GM20431 (cell line): ENCODE data around the gene ERVFRD-1.
"Not testable (repeated sequence)": the region's sequence is repeated elsewhere in the genome, so short reads cannot be mapped to it uniquely, and the experiment has no call there.

Experiments used
- in situ Hi-C: fragments of 300-500 bp; cut with MseI, MboI; formaldehyde crosslinking; loops from one replicate; pipeline ENCODE4 v1.15.0; 2020; ENCODE audit warnings: low sequenced_read_pairs; ENCODE audit not compliant: unreplicated experiment

Gene ERVFRD-1

DNA sequence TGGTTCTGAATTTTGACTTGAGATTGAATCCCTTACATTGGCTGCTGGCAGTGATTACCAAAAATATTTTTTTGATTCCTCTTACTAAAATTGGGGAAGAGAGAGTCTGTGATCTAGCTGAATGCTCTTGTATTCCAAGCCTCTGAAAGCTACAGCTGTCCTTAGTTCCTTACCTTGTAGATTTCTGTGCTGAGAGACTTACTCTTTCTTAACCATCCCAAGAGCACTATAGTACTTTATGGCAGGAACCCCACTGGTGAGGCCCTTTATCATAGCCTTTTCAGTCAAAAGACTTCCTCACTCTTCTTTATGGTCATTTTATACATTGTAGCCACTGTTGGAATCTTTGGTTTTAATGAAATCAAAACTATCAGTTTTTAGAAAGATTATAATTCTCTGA is 19.1 kb upstream of the ERVFRD-1 start:
- in situ Hi-C loops = no loop called here

DNA sequence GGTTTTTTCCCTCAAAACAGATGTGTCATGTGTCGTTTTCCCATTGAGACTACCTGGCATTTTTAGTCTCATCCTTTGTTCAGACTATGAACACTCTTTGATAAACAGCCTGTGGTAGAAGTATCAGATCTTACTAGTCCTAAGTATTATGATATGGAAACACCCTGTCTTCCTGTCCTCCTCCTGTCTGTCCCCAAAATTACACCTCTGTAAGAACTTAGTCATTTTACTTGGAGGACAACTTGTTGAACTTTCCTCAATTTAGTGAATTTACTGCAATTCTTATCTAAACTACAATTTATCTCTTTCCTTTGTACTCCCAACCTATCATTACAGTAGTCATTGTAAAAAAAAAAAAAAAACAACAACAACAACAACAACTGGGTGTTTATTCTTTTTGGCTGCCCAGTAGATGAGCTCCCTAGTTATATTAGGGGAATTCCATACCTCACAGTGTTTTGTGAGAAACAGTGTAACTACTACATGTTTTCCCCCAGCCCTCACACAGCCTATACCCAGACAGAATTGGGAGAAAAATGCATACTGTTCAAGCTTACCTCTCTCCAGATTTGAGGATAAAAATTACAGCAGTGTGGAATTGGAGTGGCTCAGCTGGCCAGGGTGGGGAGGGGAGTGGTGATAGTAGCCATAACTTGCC is 18.5 kb upstream of the ERVFRD-1 start:
- in situ Hi-C loops = no loop called here

DNA sequence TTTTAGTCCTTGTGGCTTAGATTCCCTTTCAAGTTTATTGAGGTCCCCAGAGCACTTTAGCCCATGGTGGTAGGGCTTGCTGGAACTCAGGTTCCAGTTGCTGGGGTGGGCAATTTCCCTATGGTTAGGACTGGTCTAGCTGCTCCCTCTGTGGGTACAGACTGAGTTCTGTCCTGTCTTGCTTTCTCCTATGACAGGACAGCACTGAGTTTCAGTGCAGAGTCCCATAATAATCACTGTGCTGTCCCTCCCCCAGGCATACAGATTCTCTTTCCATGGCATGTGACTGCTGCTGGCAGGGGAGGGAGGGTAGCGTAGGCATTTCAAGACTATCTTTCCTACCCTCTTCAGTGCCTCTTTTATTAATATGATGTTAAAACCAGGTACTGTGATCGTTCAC is 17.1 kb upstream of the ERVFRD-1 start:
- in situ Hi-C loops = no loop called here

DNA sequence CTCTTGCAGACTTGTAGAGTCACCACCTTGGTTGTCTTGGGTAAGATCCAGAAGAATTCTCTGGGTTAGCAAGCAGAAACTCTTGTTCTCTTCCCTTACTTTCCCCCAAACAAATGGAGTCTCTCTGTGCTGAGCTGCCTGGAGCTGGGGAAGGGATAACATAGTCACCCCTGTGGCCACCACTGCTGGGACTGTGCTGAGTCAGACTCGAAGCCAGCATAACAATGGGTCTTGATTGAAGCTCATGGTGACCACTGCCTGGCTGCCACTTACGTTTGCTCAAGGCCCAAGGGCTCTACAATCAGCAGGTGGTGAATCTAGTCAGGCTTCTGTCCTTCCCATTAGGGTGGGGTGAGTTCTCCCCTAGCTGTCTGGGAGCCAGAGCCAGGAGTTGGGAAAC is 15.4 kb upstream of the ERVFRD-1 start:
- in situ Hi-C loops = no loop called here

DNA sequence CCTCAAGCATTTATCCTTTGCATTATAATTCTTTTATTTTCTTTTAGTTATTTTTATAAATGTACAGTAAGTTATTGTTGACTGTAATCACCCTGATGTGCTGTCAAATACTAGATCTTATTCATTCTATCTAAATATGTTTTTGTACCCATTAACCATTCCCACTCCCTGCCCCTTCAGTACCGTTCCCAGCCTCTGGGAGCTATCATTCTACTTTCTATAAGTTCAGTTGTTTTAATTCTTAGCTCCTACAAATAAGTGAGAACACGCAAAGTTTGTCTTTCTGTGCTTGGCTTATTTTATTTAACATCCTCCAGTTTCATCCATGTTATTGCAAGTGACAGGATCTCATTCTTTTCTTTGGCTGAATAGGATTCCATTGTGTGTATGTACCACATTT is 12.5 kb upstream of the ERVFRD-1 start:
- in situ Hi-C loops = no loop called here

DNA sequence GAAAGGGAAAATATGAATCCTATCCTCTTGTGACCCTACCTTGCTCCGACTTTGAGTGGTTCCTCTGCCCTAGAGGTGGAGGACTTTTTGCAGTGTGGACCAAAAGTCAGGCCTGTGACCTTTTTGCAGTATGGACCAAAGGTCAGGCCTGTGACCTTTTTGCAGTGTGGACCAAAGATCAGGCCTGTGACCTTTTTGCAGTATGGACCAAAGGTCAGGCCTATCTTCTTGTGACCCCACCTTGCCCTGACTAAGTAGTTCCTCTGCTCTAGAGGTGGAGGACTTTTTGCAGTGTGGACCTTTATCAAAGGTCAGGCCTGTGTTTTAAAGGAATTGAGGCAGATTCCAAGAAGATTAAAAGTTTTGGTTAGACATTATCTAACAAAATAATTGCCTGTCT is 10.9 kb upstream of the ERVFRD-1 start:
- in situ Hi-C loops = no loop called here

DNA sequence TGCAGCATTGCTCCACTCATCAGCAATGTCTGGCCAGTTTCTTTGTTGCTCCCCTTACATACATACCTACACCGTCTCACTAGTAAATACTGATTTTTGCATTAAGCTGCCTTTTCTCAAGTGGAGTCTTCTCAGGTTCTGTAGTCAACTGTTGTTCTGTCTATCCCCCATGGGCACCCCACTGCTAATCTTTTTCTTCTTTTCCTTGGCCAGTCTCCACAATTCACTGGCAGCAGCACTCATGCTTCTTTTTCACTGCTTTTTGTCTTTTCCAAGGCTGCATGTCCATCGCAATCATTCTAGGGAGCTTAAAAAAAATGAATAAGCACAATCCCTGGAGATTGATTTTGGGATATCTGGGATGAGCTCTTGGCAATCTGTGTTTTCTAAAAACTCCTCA is 10.3 kb upstream of the ERVFRD-1 start:
- in situ Hi-C loops = no loop called here

DNA sequence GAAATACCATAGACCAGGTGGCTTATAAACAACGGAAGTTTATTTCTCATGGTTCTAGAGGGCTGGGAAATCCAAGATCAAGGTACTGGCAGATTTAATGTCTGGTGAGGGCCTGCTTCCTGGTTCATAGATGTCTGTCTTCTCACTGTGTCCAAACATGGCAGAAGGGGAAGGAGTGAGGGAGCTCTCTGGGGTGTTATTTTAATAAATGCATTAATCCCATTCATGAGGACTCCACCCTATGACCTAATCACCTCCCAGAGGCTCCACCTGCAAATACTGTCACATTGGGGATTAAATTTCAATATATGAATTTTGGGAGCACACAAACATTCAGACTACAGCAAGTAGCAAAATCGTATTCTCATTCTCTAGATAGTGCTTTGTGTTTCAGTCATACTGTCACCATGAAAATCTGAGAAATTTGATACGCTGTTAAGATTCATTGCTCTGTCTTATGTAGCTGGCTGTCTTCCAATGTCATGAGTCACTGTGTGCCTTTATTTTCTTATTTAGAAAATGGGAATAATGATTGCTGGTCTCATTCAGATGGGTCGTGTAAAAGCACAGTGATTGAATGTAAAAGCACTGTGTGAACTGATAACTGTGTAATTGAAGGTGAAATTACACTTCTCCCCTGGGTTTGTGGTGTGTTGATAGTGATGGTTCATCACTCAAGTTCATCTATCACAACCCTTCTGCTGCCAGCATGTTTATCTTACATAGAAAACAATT is 8.9 kb upstream of the ERVFRD-1 start:
- in situ Hi-C loops = no loop called here

DNA sequence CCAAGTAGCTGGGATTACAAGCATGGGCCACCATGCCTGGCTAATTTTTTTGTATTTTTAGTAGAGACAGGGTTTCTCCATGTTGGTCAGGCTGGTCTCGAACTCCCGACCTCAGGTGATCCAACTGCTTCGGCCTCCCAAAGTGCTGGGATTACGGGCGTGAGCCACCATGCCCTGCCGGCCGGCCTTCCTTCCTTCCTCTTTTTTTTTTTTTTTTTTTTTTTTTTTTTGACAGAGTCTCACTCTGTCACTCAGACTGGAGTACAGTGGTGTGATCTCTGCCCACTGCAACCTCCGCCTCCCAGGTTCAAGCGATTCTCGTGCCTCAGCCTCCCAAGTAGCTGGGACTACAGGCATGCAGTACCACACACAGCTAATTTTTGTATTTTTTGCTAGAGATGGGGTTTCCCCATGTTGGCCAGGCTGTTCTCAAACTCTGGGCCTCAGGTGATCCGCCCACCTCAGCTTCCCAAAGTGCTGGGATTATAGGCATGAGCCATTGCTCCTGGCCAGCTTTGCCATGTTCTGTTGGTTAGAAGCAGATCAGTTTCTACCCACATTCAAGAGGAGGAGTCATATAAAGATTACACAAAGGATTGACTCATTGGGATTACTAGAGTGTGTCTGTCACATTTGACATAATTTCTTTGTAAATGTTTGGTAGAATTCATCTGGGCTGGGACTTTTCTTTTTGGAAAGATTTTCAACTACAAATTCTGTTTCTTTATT is 4.4 kb upstream of the ERVFRD-1 start:
- in situ Hi-C loops = not testable (repeated sequence)

DNA sequence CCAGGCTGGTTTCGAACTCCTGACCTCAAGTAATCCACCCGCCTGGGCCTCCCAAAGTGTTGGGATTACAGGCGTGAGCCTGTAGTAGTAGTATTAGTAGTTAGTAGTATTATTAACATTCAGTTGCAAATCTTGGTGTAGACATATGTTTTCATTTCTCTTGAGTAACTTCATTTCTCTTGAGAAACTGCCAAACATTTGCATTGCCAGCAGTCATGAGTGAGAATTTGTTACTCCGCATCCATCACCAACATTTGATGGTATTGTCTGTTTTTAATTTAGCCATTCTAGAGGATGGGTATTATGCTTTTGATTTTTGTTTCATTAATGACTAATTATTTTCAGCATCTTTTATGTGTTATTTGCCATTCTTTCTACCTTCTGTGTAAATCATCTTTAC is 1.5 kb upstream of the ERVFRD-1 start:
- in situ Hi-C loops = no loop called here

DNA sequence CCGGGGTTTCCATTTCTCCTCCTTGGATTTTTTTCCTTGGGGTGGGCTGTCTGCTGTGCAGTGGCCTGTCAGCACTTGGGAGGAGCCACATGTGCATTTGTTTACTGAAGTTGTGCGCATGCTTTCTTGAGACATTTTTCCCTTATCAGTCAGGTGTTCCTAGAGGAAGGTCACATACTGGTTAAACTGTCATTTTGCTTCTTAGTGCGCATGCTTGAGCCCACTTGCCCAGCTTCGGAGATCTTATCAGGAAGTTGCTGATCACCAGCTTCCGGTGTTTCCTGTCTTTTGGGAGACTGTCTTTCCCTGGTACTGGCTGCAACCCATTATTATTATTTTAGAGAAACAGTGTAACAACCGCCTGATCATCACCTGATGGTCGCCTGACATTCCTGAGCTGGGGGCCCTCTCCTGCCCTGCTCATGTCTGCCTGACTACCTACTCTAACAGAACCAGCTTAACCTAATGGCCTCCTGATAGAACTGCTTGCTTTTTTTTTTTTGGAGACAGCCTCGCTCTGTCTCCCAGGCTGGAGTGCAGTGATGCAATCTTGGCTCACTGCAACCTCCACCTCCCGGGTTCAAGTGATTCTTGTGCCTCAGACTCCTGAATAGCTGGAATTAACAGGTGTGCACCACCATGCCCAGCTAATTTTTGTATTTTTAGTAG is 378 bp upstream of the ERVFRD-1 start:
- in situ Hi-C loops = no loop called here

DNA sequence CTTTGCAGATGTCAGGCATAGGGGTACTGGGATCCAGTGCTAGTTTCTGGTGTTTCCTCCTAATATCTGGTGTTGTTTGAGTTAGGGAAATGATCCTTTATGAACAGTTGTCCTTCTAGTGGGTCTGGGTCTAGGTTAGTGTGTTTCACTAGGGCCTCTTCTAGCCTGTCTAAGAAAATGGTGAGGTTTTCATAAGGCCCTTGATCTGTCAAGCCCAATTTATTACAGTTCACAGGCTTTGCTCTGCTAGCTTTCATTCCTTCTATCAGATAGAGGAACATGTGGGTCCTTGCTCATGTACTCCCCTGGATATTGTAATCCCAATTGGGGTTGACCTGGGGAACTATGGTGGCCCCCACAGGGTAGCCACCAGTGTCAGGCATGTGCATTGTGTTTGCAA is 2.8 kb downstream of the ERVFRD-1 start:
- in situ Hi-C loops = no loop called here

DNA sequence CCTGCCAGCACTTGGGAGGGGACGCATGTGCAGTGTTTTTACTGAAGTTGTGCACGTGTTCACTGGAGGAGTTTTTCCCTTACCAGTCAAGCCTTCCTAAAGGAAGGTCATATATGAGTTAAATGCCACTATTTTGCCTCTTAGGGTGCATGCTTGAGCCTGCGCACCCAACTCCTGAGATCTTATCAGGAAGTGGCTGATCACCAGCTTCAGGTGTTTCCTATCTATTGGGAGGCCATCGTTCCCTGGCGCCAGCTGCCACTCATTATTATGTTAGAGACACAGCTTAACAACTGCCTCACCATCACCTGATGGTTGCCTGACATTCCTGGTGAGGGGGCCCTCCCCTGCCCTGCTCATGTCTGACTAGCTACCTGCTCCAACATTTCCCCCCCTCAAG is 8.5 kb downstream of the ERVFRD-1 start:
- in situ Hi-C loops = no loop called here

DNA sequence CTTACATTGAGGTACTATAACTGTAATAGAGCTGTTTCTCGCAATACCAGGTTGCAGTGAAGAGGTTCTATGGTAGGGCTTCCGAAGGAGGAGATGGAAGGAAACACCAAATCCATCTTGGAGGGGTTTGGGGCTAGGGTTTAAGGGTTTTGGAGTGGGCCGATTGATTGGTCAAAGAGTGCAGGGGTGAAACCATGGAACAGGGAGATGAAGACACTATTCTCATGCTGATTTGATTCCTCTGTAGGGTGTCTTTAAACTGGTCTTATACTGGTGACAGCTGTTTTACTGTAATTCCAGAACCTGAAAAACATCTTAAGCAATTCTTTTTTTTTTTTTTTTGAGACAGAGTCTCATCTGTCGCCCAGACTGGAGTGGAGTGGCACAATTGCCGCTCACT is 10.1 kb downstream of the ERVFRD-1 start:
- in situ Hi-C loops = no loop called here

DNA sequence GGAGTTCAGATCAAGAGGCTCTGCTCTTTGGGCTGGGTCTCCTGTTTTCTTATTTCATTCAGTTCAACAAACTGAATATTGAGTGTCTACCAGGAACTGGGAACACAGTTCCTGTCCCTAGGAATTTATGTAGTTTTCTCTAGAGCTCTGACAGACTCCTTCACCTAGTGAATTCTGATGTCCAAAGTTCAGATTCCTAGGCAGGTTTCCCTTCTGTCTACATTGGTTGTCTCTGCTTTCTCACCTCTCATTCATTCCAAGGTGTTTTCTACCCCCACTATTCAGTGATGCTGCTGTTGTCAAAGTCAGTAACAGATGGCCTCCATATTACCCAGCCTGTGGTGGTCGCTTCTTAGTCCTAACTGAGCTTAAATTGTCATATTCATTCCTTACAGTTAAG is 13.5 kb downstream of the ERVFRD-1 start:
- in situ Hi-C loops = no loop called here

DNA sequence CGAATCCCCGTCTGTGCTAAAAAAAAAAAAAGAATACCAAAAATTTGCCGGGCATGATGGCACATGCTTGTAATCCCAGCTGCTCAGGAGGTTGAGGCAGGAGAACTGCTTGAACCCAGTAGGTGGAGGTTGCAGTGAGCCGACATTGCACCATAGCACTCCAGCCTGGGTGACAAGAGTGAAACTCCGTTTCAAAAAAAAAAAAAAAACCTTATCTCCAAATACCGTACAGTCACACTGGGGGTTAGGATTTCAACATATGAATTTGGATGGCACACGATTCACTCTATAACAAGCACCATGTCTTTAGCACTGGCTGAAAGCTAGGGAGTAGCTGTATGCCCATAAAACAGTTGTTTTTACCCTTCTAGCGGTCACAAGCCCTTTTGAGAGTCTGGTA is 14.0 kb downstream of the ERVFRD-1 start:
- in situ Hi-C loops = no loop called here

DNA sequence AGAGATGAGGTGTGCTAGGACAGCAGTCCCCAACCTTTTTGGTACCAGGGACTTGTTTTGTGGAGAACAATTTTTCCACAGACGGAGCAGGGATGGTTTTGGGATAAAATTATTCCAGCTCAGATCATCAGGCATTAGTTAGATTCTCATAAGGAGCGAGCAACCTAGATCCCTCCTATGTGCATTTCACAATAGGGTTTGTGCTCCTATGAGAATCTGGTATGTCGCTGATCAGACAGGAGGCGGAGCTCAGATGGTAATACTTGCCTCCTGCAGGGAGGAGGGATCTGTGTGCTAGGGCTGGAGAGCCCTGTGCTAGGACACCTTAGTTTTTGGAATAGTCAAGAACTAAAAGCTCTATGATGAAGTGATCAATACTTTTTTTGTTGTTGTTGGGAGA is 15.4 kb downstream of the ERVFRD-1 start:
- in situ Hi-C loops = no loop called here

DNA sequence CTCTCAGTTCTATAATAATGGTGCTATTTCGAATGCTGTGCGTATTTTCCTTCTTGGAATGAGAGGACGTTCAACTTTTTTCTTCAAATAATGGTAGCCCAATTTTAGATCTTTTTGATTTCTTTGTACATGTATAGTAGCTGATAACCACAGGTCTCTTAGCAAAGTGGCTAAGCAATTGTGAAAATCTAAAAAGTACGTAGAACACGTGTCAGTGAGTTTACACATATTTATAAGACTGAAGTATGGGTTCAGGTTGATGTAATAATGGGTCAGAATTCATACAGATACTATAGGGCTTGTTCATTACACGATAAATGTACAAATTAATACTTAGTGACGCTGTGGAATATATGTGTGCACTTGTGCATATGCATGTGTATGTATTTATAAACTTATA is 16.6 kb downstream of the ERVFRD-1 start:
- in situ Hi-C loops = no loop called here

DNA sequence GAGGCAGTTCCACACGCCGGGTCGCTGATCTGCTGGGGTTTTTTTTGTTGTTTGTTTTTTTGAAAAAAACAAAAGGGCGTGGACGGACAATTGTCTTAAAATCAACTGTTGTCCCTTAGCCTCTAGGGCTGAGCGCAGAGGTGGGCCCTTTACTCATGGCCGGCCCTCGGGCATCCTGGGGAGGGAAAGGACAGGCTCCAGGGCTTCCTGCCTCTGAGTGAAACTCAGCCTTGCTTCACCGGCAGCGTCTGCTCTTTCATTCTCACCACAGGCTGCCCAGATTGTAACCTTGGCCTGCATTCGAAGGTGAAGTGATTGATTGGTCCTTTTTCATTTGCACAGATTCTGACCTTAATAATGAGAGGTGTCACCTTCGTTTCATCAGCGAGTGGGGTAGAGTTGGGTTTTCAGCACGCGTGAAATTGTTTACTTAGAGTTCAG is 17.1 kb downstream of the ERVFRD-1 start:
- in situ Hi-C loops = no loop called here

DNA sequence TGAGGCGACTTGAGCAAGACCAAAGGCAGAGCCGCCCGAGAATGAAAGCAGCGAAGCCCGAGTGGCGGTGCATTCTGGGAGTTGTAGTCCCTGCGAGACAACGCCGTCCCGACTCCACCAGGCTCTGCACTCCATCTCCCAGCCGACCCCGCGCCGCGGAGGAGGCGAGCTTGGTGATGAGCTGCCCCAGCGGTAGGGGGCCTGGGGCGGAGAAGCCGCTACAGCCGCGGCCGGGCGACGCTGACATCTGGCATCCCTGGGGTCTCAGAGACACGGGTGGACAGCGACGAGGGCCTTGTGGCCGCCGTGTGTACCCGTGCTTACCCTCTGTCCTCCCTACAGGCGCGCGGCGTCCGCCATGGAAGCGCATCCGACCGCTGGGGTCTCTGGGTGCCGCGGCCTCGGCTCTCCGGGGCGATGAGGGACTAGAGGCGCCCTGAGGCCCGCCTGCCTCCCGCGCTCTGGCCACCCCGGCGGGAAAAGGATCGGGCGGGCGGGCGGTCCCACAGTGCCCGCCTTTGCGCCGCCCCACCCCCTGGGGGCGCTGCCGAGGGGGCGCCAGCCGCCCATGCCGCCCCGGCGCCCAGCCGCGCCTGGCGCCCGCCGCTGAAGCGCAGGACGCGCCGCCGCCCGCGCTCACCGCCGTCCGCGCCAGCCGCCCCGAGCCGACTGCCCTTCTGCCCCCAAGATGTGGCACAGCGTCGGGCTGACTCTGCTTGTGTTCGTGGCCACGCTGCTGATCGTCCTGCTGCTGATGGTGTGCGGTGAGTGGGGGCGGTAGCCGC is 17.7 kb downstream of the ERVFRD-1 start, which contains the start of gene SMIM13:
SMIM13 (plus strand) TSS at position 209 of the 785 bp plus-strand sequence; CDS start at position 689, 480 bp downstream.
- in situ Hi-C loops = no loop called here
